K562 (cell line): ENCODE measurements around the gene LAPTM5. TPM values are rescaled to one million over a fixed set of nuclear protein-coding genes. Genes with fewer than 3 reads are reported as not detected.

Source experiments
- C11orf30 ChIP-seq: fragments of 450-650 bp; IDR thresholded peaks from 2 replicates; pipeline ENCODE4 v1.6.1; 2016; ENCODE audit warnings: low read depth, mild to moderate bottlenecking
- CBFA2T2 ChIP-seq: fragments of 450-650 bp; conservative IDR thresholded peaks from 2 replicates; pipeline ENCODE4 v1.6.1; 2017; ENCODE audit warnings: mild to moderate bottlenecking
- CBX1 ChIP-seq: sonication (generic); IDR thresholded peaks from 2 replicates; pipeline ENCODE4 v1.6.1; 2016; ENCODE audit warnings: antibody characterized with exemption, low read depth, mild to moderate bottlenecking
- FOXJ2 ChIP-seq: fragments of 200-800 bp; sonication (Bioruptor generic); IDR thresholded peaks from 2 replicates; pipeline ENCODE4 v1.6.1; 2016; ENCODE audit warnings: missing genetic modification characterization, missing compliant biosample characterization
- FOXK2 ChIP-seq, 2 experiments: fragments of 450-650 bp; IDR thresholded peaks in 1 of 2; conservative IDR thresholded peaks in 1 of 2; 2 replicates each; pipeline ENCODE4 v1.6.1; 2016; ENCODE audit warnings: low read depth in 2 of 2, mild to moderate bottlenecking in 1 of 2
- KAT7 ChIP-seq: sonication (generic); formaldehyde crosslinking; IDR thresholded peaks from 2 replicates; pipeline ENCODE4 v1.8.0; 2022; ENCODE audit warnings: missing genetic modification reagents, mild to moderate bottlenecking, borderline replicate concordance
- MEF2D ChIP-seq: conservative IDR thresholded peaks from 2 replicates; pipeline ENCODE4 v1.6.1; 2016; ENCODE audit warnings: low read depth, missing genetic modification characterization, missing compliant biosample characterization
- NFIX ChIP-seq: fragments of 250-450 bp; sonication (Bioruptor Pico); IDR thresholded peaks from 2 replicates; pipeline ENCODE4 v1.4.0; 2020; ENCODE audit warnings: low read depth, mild to moderate bottlenecking, moderate library complexity
- PHB ChIP-seq: fragments of 250-450 bp; sonication (Bioruptor Pico); IDR thresholded peaks from 2 replicates; pipeline ENCODE4 v1.5.0; 2021
- PHF8 ChIP-seq: fragments of 200-600 bp; sonication (generic); IDR thresholded peaks from 2 replicates; pipeline ENCODE4 v1.6.1; 2012; ENCODE audit warnings: mixed run types, mild to moderate bottlenecking, inconsistent platforms, low read length, moderate library complexity, borderline replicate concordance
- POLR3A ChIP-seq: IDR thresholded peaks from 2 replicates; pipeline ENCODE4 v1.6.1; 2011; ENCODE audit warnings: borderline replicate concordance, mild to moderate bottlenecking, moderate library complexity; ENCODE audit not compliant: insufficient read length, insufficient read depth; ENCODE audit errors: extremely low read depth
- SP2 ChIP-seq: IDR thresholded peaks from 2 replicates; pipeline ENCODE4 v1.6.1; 2011; ENCODE audit warnings: mild to moderate bottlenecking, low read depth, low read length, moderate library complexity; ENCODE audit not compliant: poor library complexity, severe bottlenecking; ENCODE audit errors: extremely low read depth
- TCFL5 ChIP-seq: fragments of 250-450 bp; sonication (Bioruptor Pico); conservative IDR thresholded peaks from 2 replicates; pipeline ENCODE4 v1.6.1; 2021; ENCODE audit warnings: mild to moderate bottlenecking, moderate library complexity, matching md5 sums
- ZNF408 ChIP-seq: fragments of 250-450 bp; sonication (Bioruptor Pico); IDR thresholded peaks from 2 replicates; pipeline ENCODE4 v1.4.0; 2020; ENCODE audit warnings: low read depth, mild to moderate bottlenecking, moderate library complexity
- ZNF583 ChIP-seq: fragments of 250-450 bp; sonication (Bioruptor Pico); IDR thresholded peaks from 2 replicates; pipeline ENCODE4 v1.4.0; 2020
- ZNF766 ChIP-seq: fragments of 200-800 bp; sonication (Bioruptor generic); conservative IDR thresholded peaks from 2 replicates; pipeline ENCODE4 v1.6.1; 2016; ENCODE audit warnings: missing genetic modification characterization, missing compliant biosample characterization
- ZNF77 ChIP-seq: fragments of 250-450 bp; sonication (Bioruptor Pico); IDR thresholded peaks from 2 replicates; pipeline ENCODE4 v1.5.0; 2020
- polyA plus RNA-seq, 8 experiments: library from polyadenylated mRNA; depleted of rRNA in 4 of 8; stranded (reverse) in 5 of 8; unstranded in 3 of 8; fragments of >200 nt; fragmentation: Nextera tagmentation in 2 of 8; fragmentation: Illumina TruSeq in 1 of 8; extraction: Ambion mirVana in 2 of 8; extraction: Trizol in 1 of 8; gene quantifications; 2 replicates each; pipeline versions ENCODE4 v1.2.1 to v1.2.3, GENCODE V29; 2011 to 2014; ENCODE audit warnings: inconsistent platforms in 1 of 8, missing spikeins in 1 of 8
- total RNA-seq, 7 experiments: library from RNA; depleted of rRNA in 6 of 7; stranded (reverse); fragments of >200 nt in 6 of 7; fragmentation: Illumina TruSeq in 2 of 7; extraction: Trizol in 2 of 7; gene quantifications; 2 replicates each; pipeline versions ENCODE4 v1.2.1 to v1.2.3, GENCODE V29; 2011 to 2021; ENCODE audit warnings: low replicate concordance in 1 of 7
- TF ChIP-seq, protein P1 (sequence below), 2 experiments: fragments of 450-650 bp; formaldehyde crosslinking in 1 of 2; IDR thresholded peaks; 2 replicates each; pipeline versions ENCODE4 v1.4.0 to v1.6.1; 2014 to 2020; ENCODE audit warnings: mild to moderate bottlenecking in 2 of 2, borderline replicate concordance in 1 of 2, low read depth in 1 of 2
- TF ChIP-seq, protein P2 (sequence below): fragments of 450-650 bp; formaldehyde crosslinking; IDR thresholded peaks from 2 replicates; pipeline ENCODE4 v1.4.0; 2022; ENCODE audit warnings: mild to moderate bottlenecking, moderate library complexity
- TF ChIP-seq, protein P3 (sequence below): fragments of 450-650 bp; formaldehyde crosslinking; conservative IDR thresholded peaks from 2 replicates; pipeline ENCODE4 v1.4.0; 2022; ENCODE audit warnings: mild to moderate bottlenecking, missing genetic modification characterization

LAPTM5 gene
- total and polyA plus RNA-seq, 9 of the 15 experiments (the other 6 are each of a cell fraction or from before 2014, with no cell fraction given), result 2.4 to 47.3 (median 20.3) TPM

DNA sequence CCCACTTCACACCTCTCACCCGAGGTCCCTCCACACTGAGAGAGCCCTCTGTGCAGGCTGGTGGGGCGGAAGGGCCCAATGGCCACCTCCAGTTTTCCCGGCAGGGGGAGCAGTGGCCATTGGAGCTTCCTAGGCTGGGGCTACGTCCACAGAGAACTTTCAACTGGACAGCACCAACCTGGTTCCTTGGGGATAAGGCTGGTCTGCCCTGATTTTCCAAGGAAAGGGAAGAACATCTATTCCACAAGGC, 20.3 kb upstream of the LAPTM5 start (continued):
- TF ChIP-seq, protein P1, sequence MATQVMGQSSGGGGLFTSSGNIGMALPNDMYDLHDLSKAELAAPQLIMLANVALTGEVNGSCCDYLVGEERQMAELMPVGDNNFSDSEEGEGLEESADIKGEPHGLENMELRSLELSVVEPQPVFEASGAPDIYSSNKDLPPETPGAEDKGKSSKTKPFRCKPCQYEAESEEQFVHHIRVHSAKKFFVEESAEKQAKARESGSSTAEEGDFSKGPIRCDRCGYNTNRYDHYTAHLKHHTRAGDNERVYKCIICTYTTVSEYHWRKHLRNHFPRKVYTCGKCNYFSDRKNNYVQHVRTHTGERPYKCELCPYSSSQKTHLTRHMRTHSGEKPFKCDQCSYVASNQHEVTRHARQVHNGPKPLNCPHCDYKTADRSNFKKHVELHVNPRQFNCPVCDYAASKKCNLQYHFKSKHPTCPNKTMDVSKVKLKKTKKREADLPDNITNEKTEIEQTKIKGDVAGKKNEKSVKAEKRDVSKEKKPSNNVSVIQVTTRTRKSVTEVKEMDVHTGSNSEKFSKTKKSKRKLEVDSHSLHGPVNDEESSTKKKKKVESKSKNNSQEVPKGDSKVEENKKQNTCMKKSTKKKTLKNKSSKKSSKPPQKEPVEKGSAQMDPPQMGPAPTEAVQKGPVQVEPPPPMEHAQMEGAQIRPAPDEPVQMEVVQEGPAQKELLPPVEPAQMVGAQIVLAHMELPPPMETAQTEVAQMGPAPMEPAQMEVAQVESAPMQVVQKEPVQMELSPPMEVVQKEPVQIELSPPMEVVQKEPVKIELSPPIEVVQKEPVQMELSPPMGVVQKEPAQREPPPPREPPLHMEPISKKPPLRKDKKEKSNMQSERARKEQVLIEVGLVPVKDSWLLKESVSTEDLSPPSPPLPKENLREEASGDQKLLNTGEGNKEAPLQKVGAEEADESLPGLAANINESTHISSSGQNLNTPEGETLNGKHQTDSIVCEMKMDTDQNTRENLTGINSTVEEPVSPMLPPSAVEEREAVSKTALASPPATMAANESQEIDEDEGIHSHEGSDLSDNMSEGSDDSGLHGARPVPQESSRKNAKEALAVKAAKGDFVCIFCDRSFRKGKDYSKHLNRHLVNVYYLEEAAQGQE (IDR thresholded peaks at IDR 0.05; ENCODE audit: borderline replicate concordance), result peak; percentile 49; the same call in 1 of the 2 replicates
- TF ChIP-seq, protein P1 (CRISPR knock-in tag; IDR thresholded peaks at IDR 0.05; ENCODE audit: low read depth), result no peak
- no peak for TF ChIP-seq FOXK2 (conservative IDR thresholded peaks at IDR 0.05 in 1 of 2, IDR thresholded peaks at IDR 0.05 in 1 of 2; ENCODE audit: low read depth in 2 of 2)
- TF ChIP-seq KAT7 (CRISPR knock-in tag), result no peak
- TF ChIP-seq PHF8, result no peak
- TF ChIP-seq PHB (CRISPR knock-in tag), result peak; percentile 87; the same call in 1 of the 2 replicates
- TF ChIP-seq, protein P2, sequence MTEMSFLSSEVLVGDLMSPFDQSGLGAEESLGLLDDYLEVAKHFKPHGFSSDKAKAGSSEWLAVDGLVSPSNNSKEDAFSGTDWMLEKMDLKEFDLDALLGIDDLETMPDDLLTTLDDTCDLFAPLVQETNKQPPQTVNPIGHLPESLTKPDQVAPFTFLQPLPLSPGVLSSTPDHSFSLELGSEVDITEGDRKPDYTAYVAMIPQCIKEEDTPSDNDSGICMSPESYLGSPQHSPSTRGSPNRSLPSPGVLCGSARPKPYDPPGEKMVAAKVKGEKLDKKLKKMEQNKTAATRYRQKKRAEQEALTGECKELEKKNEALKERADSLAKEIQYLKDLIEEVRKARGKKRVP (CRISPR knock-in tag), result no peak
- TF ChIP-seq POLR3A, result no peak
- peak; percentile 52; the same call in 1 of the 2 replicates for TF ChIP-seq ZNF766
- no peak for TF ChIP-seq CBX1
- TF ChIP-seq ZNF77 (CRISPR knock-in tag), result no peak
- TF ChIP-seq SP2, result no peak
- TF ChIP-seq CBFA2T2, result no peak
- TF ChIP-seq ZNF408, result no peak
- no peak for TF ChIP-seq NFIX
- TF ChIP-seq MEF2D (tag), result no peak
- TF ChIP-seq C11orf30, result no peak
- TF ChIP-seq FOXJ2 (tag), result no peak
- TF ChIP-seq TCFL5, result no peak
- TF ChIP-seq, protein P3, sequence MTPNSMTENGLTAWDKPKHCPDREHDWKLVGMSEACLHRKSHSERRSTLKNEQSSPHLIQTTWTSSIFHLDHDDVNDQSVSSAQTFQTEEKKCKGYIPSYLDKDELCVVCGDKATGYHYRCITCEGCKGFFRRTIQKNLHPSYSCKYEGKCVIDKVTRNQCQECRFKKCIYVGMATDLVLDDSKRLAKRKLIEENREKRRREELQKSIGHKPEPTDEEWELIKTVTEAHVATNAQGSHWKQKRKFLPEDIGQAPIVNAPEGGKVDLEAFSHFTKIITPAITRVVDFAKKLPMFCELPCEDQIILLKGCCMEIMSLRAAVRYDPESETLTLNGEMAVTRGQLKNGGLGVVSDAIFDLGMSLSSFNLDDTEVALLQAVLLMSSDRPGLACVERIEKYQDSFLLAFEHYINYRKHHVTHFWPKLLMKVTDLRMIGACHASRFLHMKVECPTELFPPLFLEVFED (CRISPR knock-in tag), result no peak; the same call in 1 of the 2 replicates
- TF ChIP-seq ZNF583 (CRISPR knock-in tag), result no peak
